Measurements from ENCODE around the gene CBX8. TPM values are rescaled to one million over a fixed set of nuclear protein-coding genes. Genes with fewer than 3 reads are reported as not detected.

Gene CBX8
- total and polyA plus RNA-seq, 2 of the 13 experiments (the other 11 are each of a cell fraction or from before 2014, with no cell fraction given), result 0.34 to 12.6 TPM

DNA sequence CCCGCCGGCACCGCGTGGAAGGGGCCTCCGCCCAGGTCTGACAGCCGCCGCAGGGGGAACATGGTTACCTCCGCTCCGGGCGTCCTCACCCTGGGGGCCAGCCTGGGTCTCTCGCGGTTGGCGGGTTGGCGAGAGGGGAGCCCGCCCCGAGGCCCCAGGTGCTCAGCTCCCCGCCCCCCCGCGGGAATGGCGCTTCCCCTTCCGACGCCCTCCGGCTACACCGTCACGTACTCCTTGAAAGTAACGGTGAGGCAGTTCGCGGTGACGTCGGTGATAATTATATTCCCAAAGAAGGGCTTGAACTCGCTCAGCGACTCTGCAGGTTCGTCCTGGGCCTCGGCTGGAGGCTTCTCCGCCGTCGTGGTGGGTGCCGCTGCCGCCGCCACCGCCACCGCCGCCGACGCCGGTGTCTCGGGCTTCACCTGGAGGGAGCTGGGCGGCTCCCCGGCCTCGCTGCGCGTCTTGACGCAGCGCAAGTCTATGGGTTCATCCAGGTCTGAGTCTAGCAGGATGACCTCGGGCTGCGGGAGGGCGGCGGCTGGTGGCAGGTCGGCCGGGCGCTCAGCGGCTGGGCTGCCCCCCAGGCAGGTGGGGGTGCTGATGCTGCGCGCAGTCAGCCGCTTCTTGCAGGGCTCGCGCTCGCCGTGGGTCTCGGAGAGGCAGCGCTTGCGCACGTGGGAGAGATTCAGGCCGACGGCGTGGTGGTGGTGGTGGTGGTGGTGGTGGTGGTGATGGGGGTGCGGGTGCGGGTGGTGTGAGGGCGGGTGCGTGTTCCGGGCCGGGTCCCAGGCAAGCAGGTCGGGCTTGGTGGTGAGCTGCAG lies 37.1 kb upstream of the CBX8 start:
- Histone ChIP-seq H3K79me2 (ENCODE audit: insufficient read depth, low read length) (peaks cover 39% of the 10 kb centered on the region), H3K27ac (ENCODE audit: extremely low read length, insufficient read depth, low read length) (peak overlapping the region; percentile 82), H3K4me3 (replicated peaks in 1 of 3; ENCODE audit: insufficient read depth in 1 of 3, low read depth in 2 of 3, low read length in 3 of 3) (peak overlapping the region in 2 of 3 experiments; percentile 17 to 79; a peak in 3 of 6 replicates), H2AFZ (ENCODE audit: low read length) (no peak overlapping the region), H3K4me1 (ENCODE audit: insufficient read depth, low read length) (peaks cover 71% of the 10 kb centered on the region), H3K27me3 (ENCODE audit: control insufficient read depth in 1 of 2, insufficient read depth in 2 of 2, low read length in 2 of 2) (no peaks in the 10 kb centered on the region; a peak in 2 of 5 replicates), H3K4me2 (ENCODE audit: low read depth, low read length) (peak overlapping the region; percentile 88), H4K20me1 (ENCODE audit: insufficient read depth, low read length) (peaks cover 44% of the 10 kb centered on the region), H3K9me3 (ENCODE audit: low read length) (no peaks in the 10 kb centered on the region), H3K36me3 (replicated peaks in 1 of 2; ENCODE audit: control insufficient read depth in 1 of 2, insufficient read depth in 2 of 2, low read length in 2 of 2) (peaks cover 11 to 12% of the 10 kb centered on the region in 2 experiments), H3K9ac (ENCODE audit: insufficient read depth, low read depth, low read length) (no peak overlapping the region)
- no peak for DNase-seq (ENCODE audit: low spot score)
- intact Hi-C loops (cut with micrococcal nuclease; ENCODE audit: unreplicated experiment), result loop anchor here (10.0 kb wide), 2 partner anchors 81 to 89 kb away; no protein-coding TSS in a partner anchor
- FAIRE-seq, result no peak
- ChIA-PET POLR2A (interaction anchor here (1.0 to 11.1 kb wide), 5 partner anchors 9 to 155 kb away, joined by 4 to 274 read pairs (median 18); partner anchors contain the start of gene CBX8), CTCF (ENCODE audit: low intra/inter-chr PET ratio, low total read pairs) (interaction anchor here (1.1 to 2.1 kb wide), 4 partner anchors 22 to 44 kb away, joined by 3 to 12 read pairs (median 6); no protein-coding TSS in a partner anchor)
- no TSS peak for BruUV-seq (replicated peaks)
- WGBS (ENCODE audit: low lambda C conversion rate), result 97% methylated on average over 58 of the region's 83 CpGs
- ATAC-seq, result no peak
- in situ Hi-C loops (cut with HindIII; ENCODE audit: extremely low pct_ligation_motif_present, low pct_unique_long_range_greater_than_20kb), result no loop called here
- TF ChIP-seq SMC3 (IDR thresholded peaks at IDR 0.05; ENCODE audit: low read length) (no peak), ZBTB34 (CRISPR knock-in tag; IDR thresholded peaks at IDR 0.05) (peak; percentile 32; the same call in 1 of the 2 replicates), RBFOX2 (IDR thresholded peaks at IDR 0.05; ENCODE audit: low read depth, low read length) (peak; percentile 90), SRSF4 (IDR thresholded peaks at IDR 0.05; ENCODE audit: low read depth, low read length, poor library complexity, severe bottlenecking) (peak; percentile 79), RBM22 (optimal IDR thresholded peaks at IDR 0.05; ENCODE audit: low read length) (peak; percentile 19), ZC3H13 (CRISPR knock-in tag; IDR thresholded peaks at IDR 0.05) (peak; percentile 76), ZNF776 (CRISPR knock-in tag; IDR thresholded peaks at IDR 0.05) (peak; percentile 33; the same call in 1 of the 2 replicates), SAFB2 (CRISPR knock-in tag; IDR thresholded peaks at IDR 0.05; ENCODE audit: borderline replicate concordance, low read depth) (peak; percentile 36; the same call in 1 of the 2 replicates), ZBTB38 (CRISPR knock-in tag; IDR thresholded peaks at IDR 0.05) (peak; percentile 98), POLR2G (IDR thresholded peaks at IDR 0.05; ENCODE audit: low read depth, low read length) (peak; percentile 30; the same call in 1 of the 2 replicates), AGO2 (optimal IDR thresholded peaks at IDR 0.05; ENCODE audit: low read depth, low read length) (peak; percentile 91), MLLT10 (CRISPR knock-in tag; IDR thresholded peaks at IDR 0.05) (no peak), ZNF296 (CRISPR knock-in tag; conservative IDR thresholded peaks at IDR 0.05) (no peak), PRPF4 (IDR thresholded peaks at IDR 0.05; ENCODE audit: low read depth, low read length, poor library complexity, severe bottlenecking) (peak; percentile 87), KDM3A (CRISPR knock-in tag; IDR thresholded peaks at IDR 0.05; ENCODE audit: low read depth) (no peak)
- TF ChIP-seq, protein P1, sequence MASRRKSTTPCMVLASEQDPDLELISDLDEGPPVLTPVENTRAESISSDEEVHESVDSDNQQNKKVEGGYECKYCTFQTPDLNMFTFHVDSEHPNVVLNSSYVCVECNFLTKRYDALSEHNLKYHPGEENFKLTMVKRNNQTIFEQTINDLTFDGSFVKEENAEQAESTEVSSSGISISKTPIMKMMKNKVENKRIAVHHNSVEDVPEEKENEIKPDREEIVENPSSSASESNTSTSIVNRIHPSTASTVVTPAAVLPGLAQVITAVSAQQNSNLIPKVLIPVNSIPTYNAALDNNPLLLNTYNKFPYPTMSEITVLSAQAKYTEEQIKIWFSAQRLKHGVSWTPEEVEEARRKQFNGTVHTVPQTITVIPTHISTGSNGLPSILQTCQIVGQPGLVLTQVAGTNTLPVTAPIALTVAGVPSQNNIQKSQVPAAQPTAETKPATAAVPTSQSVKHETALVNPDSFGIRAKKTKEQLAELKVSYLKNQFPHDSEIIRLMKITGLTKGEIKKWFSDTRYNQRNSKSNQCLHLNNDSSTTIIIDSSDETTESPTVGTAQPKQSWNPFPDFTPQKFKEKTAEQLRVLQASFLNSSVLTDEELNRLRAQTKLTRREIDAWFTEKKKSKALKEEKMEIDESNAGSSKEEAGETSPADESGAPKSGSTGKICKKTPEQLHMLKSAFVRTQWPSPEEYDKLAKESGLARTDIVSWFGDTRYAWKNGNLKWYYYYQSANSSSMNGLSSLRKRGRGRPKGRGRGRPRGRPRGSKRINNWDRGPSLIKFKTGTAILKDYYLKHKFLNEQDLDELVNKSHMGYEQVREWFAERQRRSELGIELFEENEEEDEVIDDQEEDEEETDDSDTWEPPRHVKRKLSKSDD (CRISPR knock-in tag; IDR thresholded peaks at IDR 0.05; ENCODE audit: low read depth), result peak; percentile 30; the same call in 1 of the 2 replicates
- TF ChIP-seq, protein P2, sequence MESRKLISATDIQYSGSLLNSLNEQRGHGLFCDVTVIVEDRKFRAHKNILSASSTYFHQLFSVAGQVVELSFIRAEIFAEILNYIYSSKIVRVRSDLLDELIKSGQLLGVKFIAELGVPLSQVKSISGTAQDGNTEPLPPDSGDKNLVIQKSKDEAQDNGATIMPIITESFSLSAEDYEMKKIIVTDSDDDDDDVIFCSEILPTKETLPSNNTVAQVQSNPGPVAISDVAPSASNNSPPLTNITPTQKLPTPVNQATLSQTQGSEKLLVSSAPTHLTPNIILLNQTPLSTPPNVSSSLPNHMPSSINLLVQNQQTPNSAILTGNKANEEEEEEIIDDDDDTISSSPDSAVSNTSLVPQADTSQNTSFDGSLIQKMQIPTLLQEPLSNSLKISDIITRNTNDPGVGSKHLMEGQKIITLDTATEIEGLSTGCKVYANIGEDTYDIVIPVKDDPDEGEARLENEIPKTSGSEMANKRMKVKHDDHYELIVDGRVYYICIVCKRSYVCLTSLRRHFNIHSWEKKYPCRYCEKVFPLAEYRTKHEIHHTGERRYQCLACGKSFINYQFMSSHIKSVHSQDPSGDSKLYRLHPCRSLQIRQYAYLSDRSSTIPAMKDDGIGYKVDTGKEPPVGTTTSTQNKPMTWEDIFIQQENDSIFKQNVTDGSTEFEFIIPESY (CRISPR knock-in tag; IDR thresholded peaks at IDR 0.05), result peak; percentile 90

Measured in HepG2 (cell line).